ENCODE measurements around the gene HS3ST5.
"Not testable (repeated sequence)": the region's sequence is repeated elsewhere in the genome, so short reads cannot be mapped to it uniquely, and the experiment has no call there.

DNA sequence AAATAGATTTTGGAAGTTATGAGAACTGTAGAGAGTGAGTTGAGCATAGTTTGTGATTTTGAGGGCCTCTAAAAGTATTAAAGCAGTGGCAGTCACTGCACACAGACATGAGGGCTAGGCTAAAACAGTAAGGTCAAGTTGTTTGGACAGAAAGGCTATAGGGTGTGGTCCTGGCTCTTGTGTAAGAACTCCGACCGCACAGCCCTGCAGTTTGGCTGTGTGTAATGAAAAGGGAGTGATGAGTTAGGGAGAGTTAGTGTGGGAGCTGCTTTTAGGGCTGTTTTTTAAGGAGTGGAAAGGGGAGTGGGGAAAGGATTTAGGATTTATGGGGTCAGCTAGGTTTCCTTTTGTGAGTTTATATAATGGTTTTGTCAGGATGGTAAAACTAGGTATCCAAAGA is 328.7 kb downstream of the HS3ST5 start:
- TF ChIP-seq POLR2A (IDR thresholded peaks at IDR 0.05): not testable (repeated sequence)
- TF ChIP-seq, protein P1, sequence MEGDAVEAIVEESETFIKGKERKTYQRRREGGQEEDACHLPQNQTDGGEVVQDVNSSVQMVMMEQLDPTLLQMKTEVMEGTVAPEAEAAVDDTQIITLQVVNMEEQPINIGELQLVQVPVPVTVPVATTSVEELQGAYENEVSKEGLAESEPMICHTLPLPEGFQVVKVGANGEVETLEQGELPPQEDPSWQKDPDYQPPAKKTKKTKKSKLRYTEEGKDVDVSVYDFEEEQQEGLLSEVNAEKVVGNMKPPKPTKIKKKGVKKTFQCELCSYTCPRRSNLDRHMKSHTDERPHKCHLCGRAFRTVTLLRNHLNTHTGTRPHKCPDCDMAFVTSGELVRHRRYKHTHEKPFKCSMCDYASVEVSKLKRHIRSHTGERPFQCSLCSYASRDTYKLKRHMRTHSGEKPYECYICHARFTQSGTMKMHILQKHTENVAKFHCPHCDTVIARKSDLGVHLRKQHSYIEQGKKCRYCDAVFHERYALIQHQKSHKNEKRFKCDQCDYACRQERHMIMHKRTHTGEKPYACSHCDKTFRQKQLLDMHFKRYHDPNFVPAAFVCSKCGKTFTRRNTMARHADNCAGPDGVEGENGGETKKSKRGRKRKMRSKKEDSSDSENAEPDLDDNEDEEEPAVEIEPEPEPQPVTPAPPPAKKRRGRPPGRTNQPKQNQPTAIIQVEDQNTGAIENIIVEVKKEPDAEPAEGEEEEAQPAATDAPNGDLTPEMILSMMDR (IDR thresholded peaks at IDR 0.05): not testable (repeated sequence)
